HEK293 (cell line): ENCODE measurements around the gene ARSJ.

Experiments used
- YY2 ChIP-seq: fragments of 450-650 bp; formaldehyde crosslinking; IDR thresholded peaks from 2 replicates; pipeline ENCODE4 v1.5.1; 2016; ENCODE audit warnings: missing biosample characterization, missing genetic modification characterization
- ZBTB1 ChIP-seq: fragments of 450-650 bp; formaldehyde crosslinking; IDR thresholded peaks from 2 replicates; pipeline ENCODE4 v1.5.1; 2016; ENCODE audit warnings: missing biosample characterization, missing genetic modification characterization
- ZNF132 ChIP-seq: fragments of 450-650 bp; formaldehyde crosslinking; IDR thresholded peaks from 2 replicates; pipeline ENCODE4 v1.5.1; 2017; ENCODE audit warnings: missing biosample characterization, missing genetic modification characterization, borderline replicate concordance
- ZNF16 ChIP-seq: fragments of 450-650 bp; formaldehyde crosslinking; IDR thresholded peaks from 2 replicates; pipeline ENCODE4 v1.5.1; 2016; ENCODE audit warnings: low read depth, missing biosample characterization, missing genetic modification characterization
- ZNF248 ChIP-seq: fragments of 450-650 bp; formaldehyde crosslinking; IDR thresholded peaks from 2 replicates; pipeline ENCODE4 v1.5.1; 2017; ENCODE audit warnings: missing biosample characterization, missing genetic modification characterization
- ZNF274 ChIP-seq, 2 experiments: fragments of 200-500 bp in 1 of 2; fragments of 450-650 bp in 1 of 2; sonication (Bioruptor generic) in 1 of 2; formaldehyde crosslinking in 1 of 2; IDR thresholded peaks; 2 replicates each; pipeline versions ENCODE4 v1.5.1 to v1.6.1; 2014 to 2016; ENCODE audit warnings: borderline replicate concordance in 1 of 2, inconsistent platforms in 1 of 2, low read length in 1 of 2, missing biosample characterization in 1 of 2, missing genetic modification characterization in 1 of 2
- ZNF311 ChIP-seq: fragments of 450-650 bp; formaldehyde crosslinking; IDR thresholded peaks from 2 replicates; pipeline ENCODE4 v1.5.1; 2017; ENCODE audit warnings: missing biosample characterization, missing genetic modification characterization, borderline replicate concordance
- ZNF596 ChIP-seq: fragments of 450-650 bp; IDR thresholded peaks from 2 replicates; pipeline ENCODE4 v1.5.0; 2018; ENCODE audit warnings: missing biosample characterization, mild to moderate bottlenecking, missing genetic modification characterization, moderate library complexity
- ZNF768 ChIP-seq: fragments of 450-650 bp; formaldehyde crosslinking; IDR thresholded peaks from 2 replicates; pipeline ENCODE4 v1.5.1; 2018; ENCODE audit warnings: missing biosample characterization, mild to moderate bottlenecking, missing genetic modification characterization
- TF ChIP-seq, protein P1 (sequence below): fragments of 450-650 bp; formaldehyde crosslinking; IDR thresholded peaks from 2 replicates; pipeline ENCODE4 v1.5.1; 2016; ENCODE audit warnings: missing biosample characterization, missing genetic modification characterization
- TF ChIP-seq, protein P2 (sequence below): fragments of 450-650 bp; formaldehyde crosslinking; IDR thresholded peaks from 2 replicates; pipeline ENCODE4 v1.5.1; 2016; ENCODE audit warnings: missing biosample characterization, missing genetic modification characterization
- TF ChIP-seq, protein P3 (sequence below): fragments of 450-650 bp; formaldehyde crosslinking; IDR thresholded peaks from 2 replicates; pipeline ENCODE4 v1.5.1; 2016; ENCODE audit warnings: missing biosample characterization, missing genetic modification characterization
- TF ChIP-seq, protein P4 (sequence below): fragments of 450-650 bp; formaldehyde crosslinking; IDR thresholded peaks from 2 replicates; pipeline ENCODE4; 2016; ENCODE audit warnings: missing biosample characterization, missing genetic modification characterization

DNA sequence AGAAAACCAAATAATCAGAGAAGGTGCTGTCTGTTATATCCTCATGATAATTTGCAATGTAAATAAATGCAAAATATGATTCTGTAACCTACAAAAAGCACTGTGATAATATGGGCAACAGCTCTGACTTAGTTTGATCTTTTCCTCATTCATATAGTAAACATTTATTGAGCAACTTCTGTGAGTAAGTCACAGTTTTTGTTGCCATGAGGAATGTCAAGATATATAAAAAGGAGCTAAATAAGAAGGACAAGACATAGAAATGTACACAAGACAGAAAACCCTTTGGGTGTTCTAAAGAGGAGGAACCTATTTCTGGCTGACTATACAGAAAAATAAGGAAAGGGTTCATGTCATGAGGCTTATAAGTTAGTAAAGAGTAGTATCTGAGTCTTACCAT, 44.3 kb downstream of the ARSJ start:
- TF ChIP-seq, protein P1, sequence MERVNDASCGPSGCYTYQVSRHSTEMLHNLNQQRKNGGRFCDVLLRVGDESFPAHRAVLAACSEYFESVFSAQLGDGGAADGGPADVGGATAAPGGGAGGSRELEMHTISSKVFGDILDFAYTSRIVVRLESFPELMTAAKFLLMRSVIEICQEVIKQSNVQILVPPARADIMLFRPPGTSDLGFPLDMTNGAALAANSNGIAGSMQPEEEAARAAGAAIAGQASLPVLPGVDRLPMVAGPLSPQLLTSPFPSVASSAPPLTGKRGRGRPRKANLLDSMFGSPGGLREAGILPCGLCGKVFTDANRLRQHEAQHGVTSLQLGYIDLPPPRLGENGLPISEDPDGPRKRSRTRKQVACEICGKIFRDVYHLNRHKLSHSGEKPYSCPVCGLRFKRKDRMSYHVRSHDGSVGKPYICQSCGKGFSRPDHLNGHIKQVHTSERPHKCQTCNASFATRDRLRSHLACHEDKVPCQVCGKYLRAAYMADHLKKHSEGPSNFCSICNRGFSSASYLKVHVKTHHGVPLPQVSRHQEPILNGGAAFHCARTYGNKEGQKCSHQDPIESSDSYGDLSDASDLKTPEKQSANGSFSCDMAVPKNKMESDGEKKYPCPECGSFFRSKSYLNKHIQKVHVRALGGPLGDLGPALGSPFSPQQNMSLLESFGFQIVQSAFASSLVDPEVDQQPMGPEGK = no peak
- TF ChIP-seq ZNF16 (tag by site-specific recombination) = no peak
- TF ChIP-seq, protein P2, sequence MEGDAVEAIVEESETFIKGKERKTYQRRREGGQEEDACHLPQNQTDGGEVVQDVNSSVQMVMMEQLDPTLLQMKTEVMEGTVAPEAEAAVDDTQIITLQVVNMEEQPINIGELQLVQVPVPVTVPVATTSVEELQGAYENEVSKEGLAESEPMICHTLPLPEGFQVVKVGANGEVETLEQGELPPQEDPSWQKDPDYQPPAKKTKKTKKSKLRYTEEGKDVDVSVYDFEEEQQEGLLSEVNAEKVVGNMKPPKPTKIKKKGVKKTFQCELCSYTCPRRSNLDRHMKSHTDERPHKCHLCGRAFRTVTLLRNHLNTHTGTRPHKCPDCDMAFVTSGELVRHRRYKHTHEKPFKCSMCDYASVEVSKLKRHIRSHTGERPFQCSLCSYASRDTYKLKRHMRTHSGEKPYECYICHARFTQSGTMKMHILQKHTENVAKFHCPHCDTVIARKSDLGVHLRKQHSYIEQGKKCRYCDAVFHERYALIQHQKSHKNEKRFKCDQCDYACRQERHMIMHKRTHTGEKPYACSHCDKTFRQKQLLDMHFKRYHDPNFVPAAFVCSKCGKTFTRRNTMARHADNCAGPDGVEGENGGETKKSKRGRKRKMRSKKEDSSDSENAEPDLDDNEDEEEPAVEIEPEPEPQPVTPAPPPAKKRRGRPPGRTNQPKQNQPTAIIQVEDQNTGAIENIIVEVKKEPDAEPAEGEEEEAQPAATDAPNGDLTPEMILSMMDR = no peak
- no peak for TF ChIP-seq ZNF311 (tag by site-specific recombination)
- TF ChIP-seq ZBTB1 (tag by site-specific recombination) = no peak
- no peak for TF ChIP-seq ZNF596 (tag by site-specific recombination)
- TF ChIP-seq, protein P3, sequence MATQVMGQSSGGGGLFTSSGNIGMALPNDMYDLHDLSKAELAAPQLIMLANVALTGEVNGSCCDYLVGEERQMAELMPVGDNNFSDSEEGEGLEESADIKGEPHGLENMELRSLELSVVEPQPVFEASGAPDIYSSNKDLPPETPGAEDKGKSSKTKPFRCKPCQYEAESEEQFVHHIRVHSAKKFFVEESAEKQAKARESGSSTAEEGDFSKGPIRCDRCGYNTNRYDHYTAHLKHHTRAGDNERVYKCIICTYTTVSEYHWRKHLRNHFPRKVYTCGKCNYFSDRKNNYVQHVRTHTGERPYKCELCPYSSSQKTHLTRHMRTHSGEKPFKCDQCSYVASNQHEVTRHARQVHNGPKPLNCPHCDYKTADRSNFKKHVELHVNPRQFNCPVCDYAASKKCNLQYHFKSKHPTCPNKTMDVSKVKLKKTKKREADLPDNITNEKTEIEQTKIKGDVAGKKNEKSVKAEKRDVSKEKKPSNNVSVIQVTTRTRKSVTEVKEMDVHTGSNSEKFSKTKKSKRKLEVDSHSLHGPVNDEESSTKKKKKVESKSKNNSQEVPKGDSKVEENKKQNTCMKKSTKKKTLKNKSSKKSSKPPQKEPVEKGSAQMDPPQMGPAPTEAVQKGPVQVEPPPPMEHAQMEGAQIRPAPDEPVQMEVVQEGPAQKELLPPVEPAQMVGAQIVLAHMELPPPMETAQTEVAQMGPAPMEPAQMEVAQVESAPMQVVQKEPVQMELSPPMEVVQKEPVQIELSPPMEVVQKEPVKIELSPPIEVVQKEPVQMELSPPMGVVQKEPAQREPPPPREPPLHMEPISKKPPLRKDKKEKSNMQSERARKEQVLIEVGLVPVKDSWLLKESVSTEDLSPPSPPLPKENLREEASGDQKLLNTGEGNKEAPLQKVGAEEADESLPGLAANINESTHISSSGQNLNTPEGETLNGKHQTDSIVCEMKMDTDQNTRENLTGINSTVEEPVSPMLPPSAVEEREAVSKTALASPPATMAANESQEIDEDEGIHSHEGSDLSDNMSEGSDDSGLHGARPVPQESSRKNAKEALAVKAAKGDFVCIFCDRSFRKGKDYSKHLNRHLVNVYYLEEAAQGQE (tag by site-specific recombination) = no peak
- TF ChIP-seq YY2 (tag by site-specific recombination) = no peak
- no peak for TF ChIP-seq ZNF768 (tag by site-specific recombination)
- TF ChIP-seq ZNF132 = no peak
- no peak for TF ChIP-seq ZNF248
- no peak for TF ChIP-seq ZNF274 (IDR thresholded peaks at IDR 0.05; ENCODE audit: low read length)
- TF ChIP-seq ZNF274 (tag by site-specific recombination; IDR thresholded peaks at IDR 0.05; ENCODE audit: borderline replicate concordance) = no peak
- TF ChIP-seq, protein P4, sequence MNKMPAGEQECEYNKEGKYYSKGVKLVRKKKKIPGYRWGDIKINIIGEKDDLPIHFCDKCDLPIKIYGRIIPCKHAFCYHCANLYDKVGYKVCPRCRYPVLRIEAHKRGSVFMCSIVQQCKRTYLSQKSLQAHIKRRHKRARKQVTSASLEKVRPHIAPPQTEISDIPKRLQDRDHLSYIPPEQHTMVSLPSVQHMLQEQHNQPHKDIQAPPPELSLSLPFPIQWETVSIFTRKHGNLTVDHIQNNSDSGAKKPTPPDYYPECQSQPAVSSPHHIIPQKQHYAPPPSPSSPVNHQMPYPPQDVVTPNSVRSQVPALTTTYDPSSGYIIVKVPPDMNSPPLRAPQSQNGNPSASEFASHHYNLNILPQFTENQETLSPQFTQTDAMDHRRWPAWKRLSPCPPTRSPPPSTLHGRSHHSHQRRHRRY (tag by site-specific recombination) = no peak
